HG03432 (cell line): Measurements from ENCODE around the gene MBD3.
"Not testable (repeated sequence)": the region's sequence is repeated elsewhere in the genome, so short reads cannot be mapped to it uniquely, and the experiment has no call there.

Source experiments
- ATAC-seq: cut with Tn5 transposase; IDR thresholded peaks from one replicate; pipeline ENCODE4 v1.9.1; 2021; ENCODE audit warnings: mild to moderate bottlenecking, moderate library complexity; ENCODE audit not compliant: unreplicated experiment

MBD3 gene, protein sequence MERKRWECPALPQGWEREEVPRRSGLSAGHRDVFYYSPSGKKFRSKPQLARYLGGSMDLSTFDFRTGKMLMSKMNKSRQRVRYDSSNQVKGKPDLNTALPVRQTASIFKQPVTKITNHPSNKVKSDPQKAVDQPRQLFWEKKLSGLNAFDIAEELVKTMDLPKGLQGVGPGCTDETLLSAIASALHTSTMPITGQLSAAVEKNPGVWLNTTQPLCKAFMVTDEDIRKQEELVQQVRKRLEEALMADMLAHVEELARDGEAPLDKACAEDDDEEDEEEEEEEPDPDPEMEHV

GRCh38 chr19:1592755-1593500 is at the start of gene MBD3:
Gene MBD3, minus strand, starts transcription at chr19:1592865. Its CDS starts 234 bp downstream, at chr19:1592631.
- peak; percentile 71 for ATAC-seq

GRCh38 chr19:1640893-1641448 is 48.3 kb upstream of the MBD3 start:
- ATAC-seq, result not testable (repeated sequence)

DNA sequence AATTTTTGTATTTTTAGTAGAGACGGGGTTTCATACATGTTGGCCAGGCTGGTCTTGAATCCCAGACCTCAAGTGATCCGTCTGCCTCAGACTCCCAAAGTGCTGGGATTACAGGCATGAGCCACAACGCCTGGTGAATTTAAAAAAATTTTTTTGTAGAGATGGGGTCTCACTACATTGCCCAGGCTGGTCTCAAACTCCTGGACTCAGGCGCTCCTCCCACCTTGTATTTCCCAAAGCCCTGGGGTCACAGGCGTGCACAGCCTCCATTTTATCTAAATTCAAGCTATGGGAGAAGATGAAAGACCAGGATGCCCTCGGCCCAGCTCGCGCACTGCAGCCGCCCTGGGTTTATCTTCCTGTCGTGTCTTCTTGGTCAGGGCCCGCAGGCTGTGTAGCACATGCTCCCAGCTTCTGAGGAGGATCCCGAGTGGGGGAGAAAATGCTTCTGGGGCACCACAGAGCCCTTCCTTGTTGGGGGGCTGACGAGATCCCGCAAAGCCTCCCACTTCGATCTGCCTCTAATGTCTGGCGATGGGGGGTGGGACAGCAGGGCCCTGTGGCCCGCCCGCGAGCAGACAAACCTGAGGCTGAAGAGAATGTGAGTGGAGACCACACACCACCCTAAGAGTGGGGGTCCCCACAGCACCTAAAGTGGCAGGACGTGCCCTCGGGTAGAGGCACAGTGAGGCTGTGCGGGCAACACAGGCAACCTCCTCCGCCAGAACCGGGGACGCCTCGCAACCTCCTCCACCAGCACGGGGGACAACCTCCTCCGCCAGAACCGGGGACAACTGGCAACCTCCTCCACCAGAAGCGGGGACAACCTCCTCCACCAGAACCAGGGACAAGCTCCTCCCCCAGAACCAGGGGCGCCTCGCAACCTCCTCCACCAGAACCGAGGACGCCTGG is 43.9 kb upstream of the MBD3 start:
- no peak for ATAC-seq

- no peak for ATAC-seq
These were observed 42.2 kb upstream of the MBD3 start for GRCh38 chr19:1634938-1635243.

- ATAC-seq, result no peak
These were observed 41.7 kb upstream of the MBD3 start for GRCh38 chr19:1634242-1634937.

- no peak for ATAC-seq
These were observed 40.7 kb upstream of the MBD3 start for GRCh38 chr19:1633269-1633826.

DNA sequence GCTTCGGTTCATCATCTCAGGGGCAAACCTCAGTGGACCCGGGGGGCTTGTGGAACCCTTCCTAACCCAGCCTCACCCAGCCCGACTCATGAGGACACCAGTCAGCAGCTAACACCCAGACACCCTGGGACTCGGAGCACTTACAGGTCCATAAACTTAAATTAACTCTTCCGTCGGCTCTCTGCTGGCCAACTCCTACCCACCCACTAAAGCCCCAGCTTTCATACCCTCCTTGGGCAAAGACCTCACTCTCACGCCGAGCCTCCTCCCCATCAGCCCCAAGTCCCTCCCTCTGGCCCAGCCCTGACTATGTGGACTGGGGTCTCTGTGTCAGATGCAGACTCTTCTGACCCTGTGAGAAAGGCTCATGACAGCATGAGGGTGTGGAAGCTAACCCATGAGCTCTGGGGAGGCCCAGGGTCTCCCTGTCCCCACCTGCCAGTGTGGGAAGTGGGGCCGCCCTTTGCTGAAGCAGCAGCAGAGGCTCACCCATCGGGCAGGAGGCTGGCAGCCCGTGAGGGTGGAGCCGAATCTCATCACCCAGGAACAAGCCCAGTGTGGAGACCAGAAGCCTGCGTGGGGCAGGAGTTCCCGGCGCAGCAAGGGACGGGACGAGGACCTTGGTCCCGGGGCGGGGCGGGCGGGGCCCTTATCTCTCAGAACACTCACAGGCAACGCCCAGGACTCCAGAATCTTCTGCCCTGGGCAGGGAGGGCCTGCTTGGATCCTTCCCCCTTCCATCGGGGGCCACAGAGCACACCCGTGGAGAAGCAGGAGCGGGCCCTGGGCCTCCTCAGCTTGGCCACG is 40.0 kb upstream of the MBD3 start:
- ATAC-seq, result no peak

GRCh38 chr19:1631557-1632100 is 39.0 kb upstream of the MBD3 start:
- no peak for ATAC-seq

- no peak for ATAC-seq
These were observed 38.1 kb upstream of the MBD3 start for GRCh38 chr19:1630811-1631210.

GRCh38 chr19:1630012-1630411 is 37.3 kb upstream of the MBD3 start:
- no peak for ATAC-seq

- ATAC-seq, result no peak
These were observed 36.7 kb upstream of the MBD3 start for GRCh38 chr19:1629256-1629808.

DNA sequence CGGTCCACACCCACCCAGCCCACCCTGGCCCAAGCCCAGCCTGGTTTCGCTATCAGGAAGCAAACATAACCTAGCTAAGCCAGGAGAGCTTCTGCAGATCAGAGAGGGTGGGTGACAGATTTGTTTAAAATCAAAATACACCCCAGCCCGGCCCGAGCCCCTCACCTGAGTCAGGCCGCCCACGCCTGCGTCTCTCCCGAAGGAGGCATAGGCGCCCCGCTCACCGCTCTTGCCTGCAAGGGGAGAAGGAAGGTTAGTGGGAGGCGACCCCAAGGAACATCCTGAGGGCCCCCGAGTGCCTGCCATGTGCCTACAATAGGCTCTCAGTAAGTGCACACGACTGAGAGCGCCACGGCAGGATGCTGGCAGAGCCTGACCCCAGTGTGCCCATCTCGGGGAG is 34.5 kb upstream of the MBD3 start:
- ATAC-seq, result no peak

DNA sequence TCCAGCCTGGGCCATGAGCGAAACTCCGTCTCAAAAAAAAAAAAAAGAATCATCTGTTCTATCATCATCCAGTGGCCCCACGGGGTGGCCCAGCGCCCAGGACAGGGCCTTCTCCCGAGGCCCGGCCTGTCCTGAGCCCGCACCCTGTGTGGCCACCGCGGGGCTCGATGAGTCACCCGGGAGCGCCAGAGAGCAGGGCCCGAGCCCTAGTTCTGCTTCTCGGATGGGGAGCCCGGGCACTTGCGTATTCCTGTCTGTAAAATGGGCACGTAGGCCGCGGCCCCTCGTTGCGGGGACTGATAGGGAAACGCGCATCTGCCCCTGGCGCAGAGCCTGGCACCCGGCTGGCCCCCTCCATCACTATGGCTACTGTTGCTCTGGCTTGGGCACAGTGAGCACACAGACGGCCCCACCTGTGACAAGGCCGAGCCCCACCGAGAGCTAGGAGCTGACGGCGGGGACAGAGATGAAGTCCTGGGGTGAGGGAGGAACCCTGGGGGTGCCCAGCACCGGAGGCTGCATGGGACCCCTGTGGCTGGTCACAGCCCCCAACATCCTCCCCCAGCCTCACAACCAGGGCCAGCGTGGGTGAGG is 33.8 kb upstream of the MBD3 start:
- ATAC-seq, result no peak

DNA sequence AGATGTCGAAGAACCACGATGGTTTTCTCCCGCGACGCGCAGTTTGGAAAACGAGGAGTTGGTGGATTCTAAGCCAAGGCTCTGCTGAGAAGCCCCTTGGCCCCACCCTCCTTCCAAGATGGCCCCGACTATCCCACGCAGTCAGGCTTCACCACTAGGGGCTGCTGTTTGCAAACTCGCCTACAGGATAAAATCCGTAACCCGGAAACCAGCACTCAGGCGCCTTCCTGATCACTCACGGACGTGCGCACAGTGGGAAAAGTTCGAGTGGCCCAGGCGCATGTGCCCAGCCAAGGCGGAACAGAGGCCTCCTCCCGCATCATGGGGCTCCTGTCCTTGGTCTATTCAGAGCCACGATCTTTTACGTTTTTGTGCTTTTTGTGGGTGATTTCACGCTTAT is 31.8 kb upstream of the MBD3 start:
- ATAC-seq, result no peak

DNA sequence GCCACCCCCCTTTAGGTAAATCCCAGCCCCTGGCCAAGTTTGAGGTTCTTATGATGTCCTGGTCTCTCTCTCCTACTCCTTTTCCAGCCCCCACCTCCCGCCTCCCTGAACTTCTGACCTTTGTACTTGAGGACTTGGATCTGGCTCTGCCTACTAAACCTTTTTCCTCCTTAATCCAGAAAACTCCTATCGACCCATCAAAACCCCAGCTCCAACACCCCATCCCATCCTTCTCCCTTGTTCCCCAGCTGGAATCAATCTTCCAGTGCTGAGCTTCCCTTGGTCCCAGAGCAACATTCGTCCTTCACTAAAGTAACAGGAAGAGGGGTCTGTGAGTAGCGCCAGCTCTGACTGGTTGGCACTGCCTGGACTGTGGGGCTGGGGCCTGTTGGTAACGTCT is 29.9 kb upstream of the MBD3 start:
- ATAC-seq, result no peak

- ATAC-seq, result no peak
These were observed 29.3 kb upstream of the MBD3 start for GRCh38 chr19:1622007-1622406.

- ATAC-seq, result no peak
These were observed 28.9 kb upstream of the MBD3 start for GRCh38 chr19:1621574-1621973.

GRCh38 chr19:1621021-1621420 is 28.4 kb upstream of the MBD3 start:
- ATAC-seq, result no peak

- no peak for ATAC-seq
These were observed 27.8 kb upstream of the MBD3 start for GRCh38 chr19:1620502-1620901.
